Mesenchymal stem cell (in vitro differentiated cells and primary cell): ENCODE results near the gene HTR2C.

ENCODE experiments used
- DNase-seq: peaks from one replicate; pipeline ENCODE4 v3.0.0-alpha.2; 2013
- H2AFZ ChIP-seq: one replicate; pipeline ENCODE4 v1.6.1; 2013; ENCODE audit warnings: low read depth, mild to moderate bottlenecking, control low read depth, inconsistent platforms, low read length, moderate library complexity
- H2AK5ac ChIP-seq: 2 replicates; pipeline ENCODE4 v1.6.1; 2013; ENCODE audit warnings: low read length, moderate library complexity, mild to moderate bottlenecking, inconsistent platforms; ENCODE audit not compliant: severe bottlenecking
- H2BK120ac ChIP-seq: one replicate; pipeline ENCODE4 v1.6.1; 2013; ENCODE audit warnings: low read depth, mild to moderate bottlenecking, inconsistent platforms, low read length, moderate library complexity
- H2BK12ac ChIP-seq, 2 experiments: one replicate each; pipeline ENCODE4 v1.6.1; 2013; ENCODE audit warnings: inconsistent platforms in 2 of 2, low read length in 2 of 2, mild to moderate bottlenecking in 2 of 2, moderate library complexity in 2 of 2, control low read depth in 1 of 2
- H2BK15ac ChIP-seq: one replicate; pipeline ENCODE4 v1.6.1; 2013; ENCODE audit warnings: mild to moderate bottlenecking, low read depth, inconsistent platforms; ENCODE audit not compliant: poor library complexity, severe bottlenecking
- H2BK5ac ChIP-seq: 2 replicates; pipeline ENCODE4 v1.6.1; 2013; ENCODE audit warnings: low read depth, mild to moderate bottlenecking, low read length, control low read depth, inconsistent platforms; ENCODE audit not compliant: poor library complexity, severe bottlenecking
- H3K14ac ChIP-seq, 2 experiments: one replicate each; pipeline ENCODE4 v1.6.1; 2013; ENCODE audit warnings: inconsistent platforms in 2 of 2, low read length in 2 of 2, control low read depth in 1 of 2, mild to moderate bottlenecking in 1 of 2, moderate library complexity in 1 of 2
- H3K18ac ChIP-seq, 2 experiments: one replicate each; pipeline ENCODE4 v1.6.1; 2013; ENCODE audit warnings: inconsistent platforms in 2 of 2, low read length in 2 of 2, control low read depth in 1 of 2, low read depth in 1 of 2, mild to moderate bottlenecking in 1 of 2
- H3K23ac ChIP-seq, 2 experiments: one replicate each; pipeline ENCODE4 v1.6.1; 2013; ENCODE audit warnings: inconsistent platforms in 2 of 2, low read length in 2 of 2, mild to moderate bottlenecking in 2 of 2, moderate library complexity in 2 of 2, control low read depth in 1 of 2
- H3K27ac ChIP-seq: 2 replicates; pipeline ENCODE4 v1.5.1; 2013; ENCODE audit warnings: mild to moderate bottlenecking, moderate library complexity, low read length, control low read depth, inconsistent platforms; ENCODE audit not compliant: poor library complexity, severe bottlenecking
- H3K27me3 ChIP-seq, 2 experiments: 2 replicates each; pipeline versions ENCODE4 v1.6.1 to v1.7.0; 2013; ENCODE audit warnings: low read length in 2 of 2, mild to moderate bottlenecking in 2 of 2, moderate library complexity in 2 of 2, control low read depth in 1 of 2, inconsistent platforms in 1 of 2; ENCODE audit not compliant: control insufficient read depth in 1 of 2, insufficient read depth in 1 of 2
- H3K36me3 ChIP-seq, 2 experiments: 2 replicates each; pipeline versions ENCODE4 v1.6.1 to v1.7.0; 2013; ENCODE audit warnings: low read length in 2 of 2, control low read depth in 1 of 2, inconsistent platforms in 1 of 2, low read depth in 1 of 2, mild to moderate bottlenecking in 1 of 2; ENCODE audit not compliant: insufficient read depth in 2 of 2, control insufficient read depth in 1 of 2
- H3K4ac ChIP-seq, 2 experiments: one replicate each; pipeline ENCODE4 v1.6.1; 2013; ENCODE audit warnings: inconsistent platforms in 2 of 2, low read length in 2 of 2, mild to moderate bottlenecking in 2 of 2, moderate library complexity in 2 of 2, control low read depth in 1 of 2, low read depth in 1 of 2
- H3K4me1 ChIP-seq: 2 replicates; pipeline ENCODE4 v1.6.1; 2013; ENCODE audit warnings: low read depth, low read length, control low read depth; ENCODE audit not compliant: control insufficient read depth, insufficient read depth
- H3K4me2 ChIP-seq: 2 replicates; pipeline ENCODE4 v1.6.1; 2013; ENCODE audit warnings: low read length, mild to moderate bottlenecking, inconsistent platforms; ENCODE audit not compliant: poor library complexity, severe bottlenecking
- H3K4me3 ChIP-seq, 2 experiments: 2 replicates each; pipeline versions ENCODE4 v1.5.1 to v1.7.0; 2013; ENCODE audit warnings: low read length in 2 of 2, mild to moderate bottlenecking in 2 of 2, control low read depth in 1 of 2, low read depth in 1 of 2; ENCODE audit not compliant: insufficient read depth in 1 of 2
- H3K79me1 ChIP-seq: replicated peaks from 2 replicates; pipeline ENCODE4 v1.6.1; 2013; ENCODE audit warnings: mild to moderate bottlenecking, control low read depth, low read length, inconsistent platforms; ENCODE audit not compliant: poor library complexity, severe bottlenecking
- H3K9ac ChIP-seq: 2 replicates; pipeline ENCODE4 v1.7.0; 2013; ENCODE audit warnings: mild to moderate bottlenecking, low read length, moderate library complexity
- H3K9me3 ChIP-seq: 2 replicates; pipeline ENCODE4 v1.7.0; 2013; ENCODE audit warnings: mild to moderate bottlenecking, low read length; ENCODE audit not compliant: control insufficient read depth
- H4K8ac ChIP-seq: one replicate; pipeline ENCODE4 v1.6.1; 2013; ENCODE audit warnings: inconsistent platforms, mild to moderate bottlenecking, low read length, moderate library complexity
- H4K91ac ChIP-seq: one replicate; pipeline ENCODE4 v1.6.1; 2013; ENCODE audit warnings: mild to moderate bottlenecking, low read length, inconsistent platforms
- WGBS: methylation state at CpG from one replicate; pipeline ENCODE4 v1.1.7; 2013; ENCODE audit warnings: mixed read lengths; 5-methylcytosine and 5-hydroxymethylcytosine counted together

The HTR2C gene

DNA sequence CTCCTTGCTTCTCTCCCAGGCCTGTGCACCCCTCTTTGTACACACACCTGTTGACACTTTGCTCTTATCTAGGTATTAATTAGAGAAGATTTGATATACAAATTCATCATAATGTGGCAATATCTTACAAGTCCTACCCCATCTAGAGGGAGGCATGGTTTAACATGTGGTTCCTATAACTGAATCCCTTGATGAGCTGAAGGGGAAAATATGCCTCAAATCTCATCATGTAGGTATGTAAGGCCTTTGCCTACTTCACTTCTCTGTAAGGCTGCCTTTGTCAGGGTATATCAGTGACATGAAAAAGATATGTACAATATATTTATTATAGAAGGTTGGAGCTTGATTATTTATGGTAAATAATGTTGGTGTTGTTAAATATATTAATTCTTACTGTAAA is 31.9 kb downstream of the HTR2C start:
- no peaks in the 10 kb centered on the region for H3K79me1 ChIP-seq
- H3K14ac ChIP-seq, result no peak overlapping the region
- no peak overlapping the region for H2BK120ac ChIP-seq
- no peak overlapping the region for H2BK12ac ChIP-seq
- H3K23ac ChIP-seq, result no peak overlapping the region
- H3K36me3 ChIP-seq, result no peaks in the 10 kb centered on the region
- H2AK5ac ChIP-seq, result no peak overlapping the region
- no peaks in the 10 kb centered on the region for H3K9me3 ChIP-seq
- H3K27me3 ChIP-seq, result no peaks in the 10 kb centered on the region
- no peak for DNase-seq
- no peak overlapping the region for H3K4me2 ChIP-seq
- no peak overlapping the region for H3K4me3 ChIP-seq
- H2AFZ ChIP-seq, result no peak overlapping the region
- no peak overlapping the region for H2BK5ac ChIP-seq
- H3K4ac ChIP-seq, result no peak overlapping the region
- no peak overlapping the region for H3K9ac ChIP-seq
- no peak overlapping the region for H3K18ac ChIP-seq
- no peak overlapping the region for H2BK15ac ChIP-seq
- no peak overlapping the region for H4K8ac ChIP-seq
- H3K4me1 ChIP-seq, result no peaks in the 10 kb centered on the region
- H4K91ac ChIP-seq, result no peak overlapping the region
- no peak overlapping the region for H3K27ac ChIP-seq

DNA sequence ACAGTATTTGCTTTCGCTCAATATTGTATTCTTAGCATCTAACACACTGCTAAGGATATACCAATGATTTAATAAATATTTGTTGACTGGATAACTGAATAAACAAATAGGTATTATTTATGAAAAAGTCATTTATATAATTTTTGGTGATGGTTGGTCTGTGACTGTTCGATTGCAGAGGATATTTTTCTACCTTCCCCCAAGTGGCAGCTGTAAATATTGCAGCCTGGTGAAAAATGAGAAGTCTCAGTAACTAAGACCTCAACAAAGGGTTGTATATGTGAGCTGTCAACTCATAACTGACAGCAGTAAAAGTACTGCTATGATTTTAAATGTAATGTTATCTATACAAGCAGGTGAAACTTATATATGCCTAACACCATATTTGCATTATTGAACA is 36.0 kb downstream of the HTR2C start:
- Histone ChIP-seq H3K79me1 (no peaks in the 10 kb centered on the region), H2BK120ac (no peak overlapping the region), H2BK15ac (no peak overlapping the region), H3K36me3 (no peaks in the 10 kb centered on the region), H3K4me2 (no peak overlapping the region), H2AK5ac (no peak overlapping the region), H3K4ac (no peak overlapping the region), H3K27me3 (peaks cover 0 to 6% of the 10 kb centered on the region in 2 experiments), H2AFZ (no peak overlapping the region), H4K8ac (no peak overlapping the region), H3K4me1 (no peaks in the 10 kb centered on the region), H2BK5ac (no peak overlapping the region), H3K9ac (no peak overlapping the region), H4K91ac (no peak overlapping the region), H3K14ac (no peak overlapping the region), H3K23ac (no peak overlapping the region), H3K9me3 (no peaks in the 10 kb centered on the region), H3K27ac (no peak overlapping the region), H2BK12ac (no peak overlapping the region), H3K4me3 (no peak overlapping the region), H3K18ac (no peak overlapping the region)
- DNase-seq, result peak; percentile 0
- no CpG with 5 or more reads among the region's 2 CpGs for WGBS

DNA sequence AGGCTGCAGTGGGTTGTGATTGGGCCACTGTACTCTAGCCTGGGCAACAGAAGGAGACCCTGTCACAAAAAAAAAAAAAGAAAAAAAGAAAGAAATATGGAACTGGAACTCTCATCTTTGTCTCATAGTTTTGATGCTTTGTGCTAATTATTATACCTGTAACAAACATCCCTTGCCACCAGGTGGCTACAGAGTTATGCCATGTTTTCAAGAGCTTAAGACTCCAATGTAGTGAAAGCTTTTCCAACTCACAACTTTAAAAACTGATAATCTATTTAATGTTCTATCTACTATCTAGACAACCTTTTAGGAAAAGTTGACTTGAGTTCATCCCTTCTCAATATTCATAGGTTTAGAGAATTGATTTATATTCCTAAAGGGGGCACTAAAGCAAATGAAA is 42.4 kb downstream of the HTR2C start:
- H3K4me3 ChIP-seq, result no peak overlapping the region
- H3K9ac ChIP-seq, result no peak overlapping the region
- no peak overlapping the region for H2BK15ac ChIP-seq
- no peak overlapping the region for H3K14ac ChIP-seq
- no peak overlapping the region for H4K8ac ChIP-seq
- peaks cover 2% of the 10 kb centered on the region for H3K9me3 ChIP-seq
- no peak overlapping the region for H3K4ac ChIP-seq
- no peaks in the 10 kb centered on the region for H3K79me1 ChIP-seq
- H3K4me2 ChIP-seq, result no peak overlapping the region
- H2AK5ac ChIP-seq, result no peak overlapping the region
- no peak overlapping the region for H3K23ac ChIP-seq
- H3K36me3 ChIP-seq, result no peaks in the 10 kb centered on the region
- no peak overlapping the region for H3K18ac ChIP-seq
- no peak overlapping the region for H4K91ac ChIP-seq
- no peaks in the 10 kb centered on the region for H3K4me1 ChIP-seq
- H2BK5ac ChIP-seq, result no peak overlapping the region
- H3K27ac ChIP-seq, result no peak overlapping the region
- H3K27me3 ChIP-seq, result peaks cover 0 to 11% of the 10 kb centered on the region in 2 experiments
- H2BK120ac ChIP-seq, result no peak overlapping the region
- no peak overlapping the region for H2AFZ ChIP-seq
- no peak overlapping the region for H2BK12ac ChIP-seq
- DNase-seq, result peak; percentile 3

DNA sequence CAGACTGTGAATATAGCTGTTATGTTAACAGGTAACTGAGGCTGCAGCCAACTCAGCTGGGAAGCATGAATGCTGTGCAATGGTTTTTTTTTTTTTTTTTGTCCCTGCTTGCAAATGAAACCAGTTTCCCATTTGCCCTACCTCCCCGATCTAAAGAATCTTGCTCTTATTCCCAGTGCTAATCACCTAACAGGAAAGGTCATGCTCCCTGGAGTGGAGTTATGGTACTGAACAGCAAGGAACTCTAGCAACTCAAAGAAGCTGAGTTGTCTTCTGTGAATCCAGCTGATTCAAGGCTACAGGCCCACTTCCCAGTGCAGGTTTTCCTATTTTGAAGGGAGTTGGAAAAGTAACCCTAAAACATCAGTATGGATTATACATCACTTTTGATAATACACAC is 52.1 kb downstream of the HTR2C start:
- Histone ChIP-seq H3K79me1 (no peaks in the 10 kb centered on the region), H3K27ac (no peak overlapping the region), H2BK120ac (no peak overlapping the region), H4K8ac (no peak overlapping the region), H3K4me1 (no peaks in the 10 kb centered on the region), H2AFZ (no peak overlapping the region), H2BK12ac (no peak overlapping the region), H2BK15ac (no peak overlapping the region), H3K36me3 (no peaks in the 10 kb centered on the region), H3K4me2 (no peak overlapping the region), H4K91ac (no peak overlapping the region), H2AK5ac (no peak overlapping the region), H3K27me3 (no peaks in the 10 kb centered on the region), H3K9me3 (no peaks in the 10 kb centered on the region), H3K9ac (no peak overlapping the region), H3K14ac (no peak overlapping the region), H3K23ac (no peak overlapping the region), H3K4me3 (no peak overlapping the region), H3K4ac (no peak overlapping the region), H3K18ac (no peak overlapping the region), H2BK5ac (no peak overlapping the region)
- 63% methylated on average over 1 of the region's 1 CpG for WGBS
- no peak for DNase-seq
